Measurements from ENCODE around the gene SMIM44. TPM values are rescaled to one million over a fixed set of nuclear protein-coding genes. Genes with fewer than 3 reads are reported as not detected.

SMIM44 gene
- total and polyA plus RNA-seq, 9 of the 15 experiments (the other 6 are each of a cell fraction or from before 2014, with no cell fraction given), result not detected

- H3K27me3 ChIP-seq (ENCODE audit: control insufficient read depth in 2 of 2, insufficient read depth in 2 of 2, low read length in 2 of 2), result no peaks in the 10 kb centered on the region
- peaks cover 2% of the 10 kb centered on the region for H3K9me1 ChIP-seq (ENCODE audit: control insufficient read depth, insufficient read depth, low read length)
- 90% methylated on average over 11 of the region's 28 CpGs for WGBS (ENCODE audit: insufficient coverage, low coverage, missing lambda C conversion rate)
- in situ Hi-C loops (cut with MboI), result no loop called here
- intact Hi-C loops (cut with micrococcal nuclease), result no loop called here
- BruUV-seq (replicated peaks), result no TSS peak
- TF ChIP-seq ZBTB7A (IDR thresholded peaks at IDR 0.05; ENCODE audit: borderline replicate concordance, control insufficient read depth, low read depth, low read length) (peak; percentile 62; the same call in 1 of the 2 replicates), ZNF445 (CRISPR knock-in tag; IDR thresholded peaks at IDR 0.05; ENCODE audit: low read depth) (no peak), CREB5 (CRISPR knock-in tag; IDR thresholded peaks at IDR 0.05) (no peak), FOXP4 (CRISPR knock-in tag; IDR thresholded peaks at IDR 0.05; ENCODE audit: borderline replicate concordance) (no peak), CSDE1 (IDR thresholded peaks at IDR 0.05) (no peak), ZMIZ1 (IDR thresholded peaks at IDR 0.05; ENCODE audit: low read depth in 2 of 2, low read length in 2 of 2) (no peak), USF2 (CRISPR knock-in tag; IDR thresholded peaks at IDR 0.05) (0 out of 2 replicates have a peak, but pooled peaks have one; percentile 6), CTCF (IDR thresholded peaks at IDR 0.05 in 2 of 3, conservative IDR thresholded peaks at IDR 0.05 in 1 of 3; ENCODE audit: insufficient read depth in 2 of 3, low read depth in 1 of 3, low read length in 3 of 3) (peak in 1 of 3 experiments; percentile 41; a peak in 3 of 6 replicates)
- peaks cover 7% of the 10 kb centered on the region; the same call in 1 of the 2 replicates for H4K20me1 ChIP-seq (replicated peaks; ENCODE audit: control insufficient read depth, insufficient read depth, low read length)
- H2AFZ ChIP-seq (ENCODE audit: low read depth, low read length), result no peak overlapping the region
- H3K9ac ChIP-seq (ENCODE audit: insufficient read depth in 1 of 2, low read depth in 2 of 2, low read length in 2 of 2), result peak overlapping the region in 1 of 2 experiments; percentile 17; a peak in 1 of 4 replicates
- ChIA-PET POLR2A (interaction anchor here (0.6 to 1.4 kb wide), 4 partner anchors 9 to 89 kb away, joined by 3 to 5 read pairs (median 3); no protein-coding TSS in a partner anchor), CTCF (ENCODE audit: low intra/inter-chr PET ratio) (no interaction called here)
- ATAC-seq (0 out of 3 replicates have a peak, but pooled peaks have one; percentile 29), DNase-seq (ENCODE audit: extremely low read depth in 1 of 4, low spot score in 3 of 4) (no peak), FAIRE-seq (no peak)
- H3K36me3 ChIP-seq (ENCODE audit: control insufficient read depth, insufficient read depth, low read length), result peaks cover 67% of the 10 kb centered on the region; the same call in 1 of the 3 replicates
- peaks cover under 1 to 53% of the 10 kb centered on the region in 2 experiments; a peak in 3 of 5 replicates for H3K4me1 ChIP-seq (replicated peaks in 1 of 2; ENCODE audit: control insufficient read depth in 2 of 2, insufficient read depth in 2 of 2, low read length in 2 of 2)
- peaks cover 21% of the 10 kb centered on the region for H3K79me2 ChIP-seq (ENCODE audit: control insufficient read depth, insufficient read depth, low read length)
- no peaks in the 10 kb centered on the region for H3K9me3 ChIP-seq (replicated peaks; ENCODE audit: control insufficient read depth, insufficient read depth, low read depth, low read length)
- no peak overlapping the region for H3K4me2 ChIP-seq (ENCODE audit: insufficient read depth, low read length)
- H3K27ac ChIP-seq (ENCODE audit: extremely low read depth, low read depth, low read length), result no peak overlapping the region
- H3K4me3 ChIP-seq, result no peak overlapping the region
These were observed 43.4 kb upstream of the SMIM44 start for GRCh38 chr19:3526507-3527237.

Measured in K562 (cell line).